ENCODE measurements around the gene CRADD.

Gene CRADD

DNA sequence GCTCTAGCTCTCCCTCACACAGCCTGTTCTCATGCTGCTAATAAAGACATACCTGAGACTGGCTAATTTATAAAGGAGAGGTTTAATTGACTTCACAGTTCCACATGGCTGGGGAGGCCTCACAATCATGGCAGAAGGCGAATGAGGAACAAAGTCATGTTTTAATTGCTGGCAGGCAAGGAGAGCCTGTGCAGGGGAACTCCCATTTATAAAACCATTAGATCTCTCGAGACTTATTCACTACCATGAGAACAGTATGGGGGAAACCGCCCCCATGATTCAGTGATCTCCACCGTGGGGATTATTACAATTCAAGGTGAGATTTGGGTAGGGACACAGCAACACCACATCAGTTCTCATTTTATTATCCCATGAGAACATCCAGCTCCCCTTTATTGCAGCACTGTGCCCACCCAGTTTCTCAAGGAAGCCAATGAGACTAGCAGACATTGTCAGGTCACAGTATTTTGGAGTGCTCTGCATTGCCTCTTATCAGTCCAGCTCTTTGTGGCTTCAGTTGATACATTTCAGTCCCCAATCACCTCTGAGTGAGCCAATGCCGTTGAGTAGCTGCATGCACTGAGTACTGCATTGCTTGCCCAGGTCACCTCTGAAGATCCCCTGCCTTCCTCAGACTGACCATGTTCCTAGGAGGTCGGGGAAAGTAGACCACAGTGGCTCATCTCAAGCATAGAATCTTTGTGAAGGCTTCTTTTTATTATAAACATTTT is 131.2 kb downstream of the CRADD start:
- no peak for DNase-seq (ENCODE audit: low read depth)

GRCh38 chr12:93812626-93813025 is 135.5 kb downstream of the CRADD start:
- no peak for DNase-seq (ENCODE audit: low read depth)

- no peak for DNase-seq (ENCODE audit: low read depth)
Observed at GRCh38 chr12:93813186-93813585, 136.0 kb downstream of the CRADD start.

DNA sequence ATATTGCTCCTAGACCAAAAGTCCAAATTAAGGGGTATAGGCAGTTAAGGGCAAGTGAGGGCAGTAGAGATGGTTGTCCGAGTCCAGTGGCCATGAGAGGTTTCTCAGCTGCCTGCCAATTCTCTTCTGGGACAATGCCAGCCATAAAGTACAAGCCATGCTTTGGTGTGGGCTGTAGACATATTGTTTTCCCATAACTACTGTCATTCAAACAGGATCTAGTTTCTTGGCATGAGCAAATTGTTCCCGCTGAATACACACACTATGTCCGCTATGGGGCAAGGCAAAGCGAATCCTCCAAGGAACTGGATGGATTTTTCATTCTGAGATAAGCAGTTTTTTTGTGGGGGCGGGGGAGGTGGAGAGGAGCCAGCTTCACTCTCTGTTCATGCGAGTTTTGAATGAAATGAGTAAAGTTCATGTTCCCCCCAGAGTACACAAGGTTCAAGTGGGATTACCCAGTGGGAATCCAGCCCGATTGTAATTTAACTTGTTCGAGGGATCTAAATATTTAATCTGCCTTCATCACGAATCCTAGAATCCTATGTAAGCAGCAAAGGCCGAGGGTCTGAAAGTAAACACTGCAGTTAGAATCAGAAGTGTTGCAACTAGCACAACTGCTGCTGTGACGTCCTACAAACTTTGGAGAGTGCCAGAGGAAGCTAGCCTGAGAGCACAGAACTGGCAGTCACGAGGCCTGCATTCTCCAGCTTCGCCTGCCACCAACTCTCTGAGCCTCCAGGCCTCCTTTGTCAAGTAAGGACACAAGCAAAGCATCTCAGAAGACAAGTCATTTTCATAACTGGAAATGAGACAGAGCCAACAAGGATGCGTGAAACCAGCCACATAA is 137.0 kb downstream of the CRADD start:
- no peak for DNase-seq (ENCODE audit: low read depth)

DNA sequence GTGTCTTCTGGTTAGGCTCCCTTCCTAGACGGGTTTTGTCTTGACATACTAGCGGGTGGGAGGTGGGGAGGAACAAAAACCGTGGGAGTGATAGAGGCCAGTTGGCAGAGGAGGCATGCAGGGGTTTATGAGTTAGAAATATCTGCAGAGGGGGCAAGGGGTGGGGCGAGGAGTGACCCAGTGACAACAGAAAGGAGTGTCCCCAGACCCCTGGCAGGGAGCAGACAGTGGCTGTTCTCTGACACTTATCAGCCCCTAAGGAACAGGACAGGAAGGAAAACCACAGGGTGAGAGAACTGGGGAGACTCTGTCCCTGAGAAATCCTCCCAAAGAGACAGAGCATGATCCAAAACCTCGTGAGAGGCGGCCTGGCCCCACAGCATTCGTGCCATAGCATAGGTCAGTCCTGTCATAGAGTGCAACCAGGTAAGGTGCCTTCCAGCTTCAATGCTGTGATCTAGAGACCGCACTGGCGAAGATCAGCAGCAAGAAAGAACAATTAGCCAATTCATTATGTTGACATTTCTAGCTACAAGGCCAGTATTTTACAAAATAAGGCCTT is 141.4 kb downstream of the CRADD start:
- no peak for DNase-seq (ENCODE audit: low read depth)

- DNase-seq (ENCODE audit: low read depth) = no peak
Observed at GRCh38 chr12:93819050-93819491, 141.9 kb downstream of the CRADD start.

DNA sequence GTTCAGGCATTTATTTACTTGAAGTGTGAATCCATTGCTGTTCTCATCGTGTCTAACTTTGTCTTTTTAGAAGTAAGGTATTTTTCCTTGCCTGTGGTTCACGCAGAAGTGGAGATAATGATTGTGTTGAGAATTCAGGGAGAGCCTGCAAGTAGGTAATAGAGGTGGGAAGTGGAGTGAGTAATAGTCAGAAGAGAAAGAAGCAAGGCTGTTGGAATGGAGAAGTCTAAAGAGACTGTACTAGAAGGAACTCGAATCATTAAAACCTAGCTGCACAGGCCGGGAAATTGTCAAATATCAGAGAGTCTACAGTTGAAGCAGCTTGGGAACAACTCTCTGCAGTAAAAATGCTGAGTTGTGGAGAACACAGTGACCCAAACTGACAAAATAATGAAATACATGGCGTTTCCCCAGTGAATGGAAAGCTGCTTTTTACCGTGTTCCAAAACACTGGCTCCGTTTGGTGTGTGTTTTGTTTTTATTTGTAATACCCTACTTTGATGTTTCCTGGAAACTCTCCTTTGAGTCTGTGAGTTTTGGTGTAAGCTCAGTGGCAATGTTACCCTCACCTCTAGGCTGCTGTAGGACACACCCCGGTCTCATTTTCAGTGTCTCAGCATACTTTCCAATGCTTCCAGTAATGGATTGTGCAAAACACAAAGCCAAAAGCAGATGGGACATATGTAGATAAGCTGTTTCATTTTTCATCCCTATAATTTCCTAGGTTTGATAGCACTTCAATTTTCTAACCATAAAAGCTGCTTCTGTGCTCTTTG is 146.6 kb downstream of the CRADD start:
- DNase-seq (ENCODE audit: low read depth) = no peak

- no peak for DNase-seq (ENCODE audit: low read depth)
Observed at GRCh38 chr12:93824514-93825500, 147.6 kb downstream of the CRADD start.

GRCh38 chr12:93825501-93825888 is 148.3 kb downstream of the CRADD start:
- no peak for DNase-seq (ENCODE audit: low read depth)

- no peak for DNase-seq (ENCODE audit: low read depth)
Observed at GRCh38 chr12:93825931-93826555, 148.9 kb downstream of the CRADD start.

DNA sequence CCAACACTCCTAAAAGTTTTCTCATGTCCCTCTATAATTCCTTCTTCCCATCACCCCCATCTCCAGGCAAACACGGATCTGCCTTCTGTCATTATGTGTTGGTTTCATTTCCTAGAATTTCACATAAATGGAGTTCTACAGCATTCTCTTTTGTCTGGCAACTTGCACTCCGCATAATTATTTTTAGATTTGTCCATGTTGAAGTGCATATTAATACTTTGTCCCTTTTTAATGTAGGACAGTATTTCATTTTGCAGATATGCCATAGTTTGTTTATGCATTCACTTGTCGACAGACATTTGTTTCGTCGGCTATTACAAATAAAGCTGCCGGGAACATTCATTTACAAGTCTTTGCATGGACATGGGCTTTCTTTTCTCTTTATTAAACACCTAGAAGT is 150.0 kb downstream of the CRADD start:
- no peak for DNase-seq (ENCODE audit: low read depth)

DNA sequence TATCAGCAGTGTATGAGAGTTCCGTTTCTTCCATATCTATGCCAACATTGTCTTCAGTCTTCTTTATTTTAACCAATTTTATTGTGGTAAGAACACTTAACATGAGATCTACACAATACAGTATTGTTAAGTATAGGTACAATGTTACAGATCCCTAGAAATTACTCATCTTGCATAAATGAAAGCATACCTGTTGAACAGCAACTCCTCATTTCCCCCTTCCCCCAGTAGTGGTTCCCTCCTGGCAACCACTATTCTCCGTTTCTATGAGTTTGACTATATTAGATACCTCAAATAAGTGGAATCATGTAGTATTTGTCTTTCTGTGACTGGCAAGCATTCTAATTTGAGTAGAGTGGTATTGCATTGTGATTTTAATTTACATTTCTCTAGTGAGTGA is 150.5 kb downstream of the CRADD start:
- no peak for DNase-seq (ENCODE audit: low read depth)

DNA sequence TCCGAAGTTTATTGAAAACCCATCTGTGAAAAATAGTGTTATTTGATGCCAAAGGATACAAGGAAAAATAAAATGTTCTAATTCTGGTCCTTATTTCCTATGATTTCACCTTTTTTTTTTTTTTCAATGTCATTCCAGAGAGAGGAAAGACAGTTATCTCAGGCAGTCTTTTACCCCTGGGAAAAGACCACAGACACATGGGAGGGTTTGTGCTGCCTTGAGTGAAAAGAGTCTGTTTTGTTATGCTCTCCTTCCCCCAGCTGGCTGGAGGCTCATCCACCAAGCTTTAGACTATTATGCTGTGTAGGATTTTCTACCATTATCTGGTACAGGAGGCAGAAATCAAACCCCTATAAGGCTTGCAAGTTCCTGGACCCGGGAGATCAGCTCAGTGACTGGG is 151.8 kb downstream of the CRADD start:
- no peak for DNase-seq (ENCODE audit: low read depth)

- DNase-seq (ENCODE audit: low read depth) = no peak
Observed at GRCh38 chr12:93831374-93831773, 154.2 kb downstream of the CRADD start.

DNA sequence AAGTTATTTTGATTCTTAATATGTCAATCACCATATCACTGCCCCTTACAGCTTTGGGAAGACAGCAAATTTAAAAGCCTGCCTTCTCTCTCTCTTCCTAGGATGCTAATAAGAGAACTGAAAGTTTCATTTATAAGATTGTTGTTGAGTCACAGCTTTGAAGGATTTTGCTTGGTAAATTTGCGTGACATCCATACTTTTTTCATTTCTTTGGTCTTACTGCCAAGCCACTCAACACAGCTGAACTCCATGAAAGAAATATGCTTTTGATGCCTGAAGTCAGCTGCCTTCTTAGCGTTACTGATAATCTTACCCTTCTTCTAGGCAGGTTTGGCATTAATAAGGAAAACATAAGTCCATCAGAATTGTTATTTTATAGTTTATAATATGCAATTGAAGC is 155.0 kb downstream of the CRADD start:
- DNase-seq (ENCODE audit: low read depth) = no peak

- DNase-seq (ENCODE audit: low read depth) = no peak
Observed at GRCh38 chr12:93833946-93834345, 156.8 kb downstream of the CRADD start.

DNA sequence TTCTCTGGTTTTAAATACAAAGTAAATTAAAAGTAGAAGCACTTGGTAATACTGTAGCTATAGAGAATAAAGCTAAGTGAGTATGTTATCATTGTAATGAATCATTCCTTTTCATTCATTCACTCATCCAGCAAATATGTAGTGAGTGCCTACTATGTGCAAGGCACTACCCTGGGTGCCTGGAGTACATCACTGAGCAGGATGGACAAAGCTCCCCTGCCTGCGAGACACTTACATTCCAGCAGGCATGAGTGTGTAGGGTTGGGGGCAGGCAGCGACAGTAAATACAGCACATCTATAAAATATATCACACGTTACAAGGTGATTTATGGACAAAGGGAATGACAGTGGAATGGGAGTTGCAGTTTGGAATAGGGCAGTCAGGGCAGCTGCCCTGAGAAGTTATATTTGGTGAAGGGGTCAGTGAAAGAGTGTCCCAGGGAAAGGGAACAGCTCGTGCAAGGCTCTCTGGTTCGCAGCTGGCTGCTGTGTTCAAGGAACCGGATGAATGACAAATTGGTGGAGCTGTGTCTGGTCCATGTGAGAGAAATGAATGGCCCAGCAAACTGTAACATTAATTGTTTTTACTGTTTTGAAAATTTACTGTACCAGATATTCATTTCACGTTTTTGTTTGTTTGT is 159.6 kb downstream of the CRADD start:
- DNase-seq (ENCODE audit: low read depth) = no peak

DNA sequence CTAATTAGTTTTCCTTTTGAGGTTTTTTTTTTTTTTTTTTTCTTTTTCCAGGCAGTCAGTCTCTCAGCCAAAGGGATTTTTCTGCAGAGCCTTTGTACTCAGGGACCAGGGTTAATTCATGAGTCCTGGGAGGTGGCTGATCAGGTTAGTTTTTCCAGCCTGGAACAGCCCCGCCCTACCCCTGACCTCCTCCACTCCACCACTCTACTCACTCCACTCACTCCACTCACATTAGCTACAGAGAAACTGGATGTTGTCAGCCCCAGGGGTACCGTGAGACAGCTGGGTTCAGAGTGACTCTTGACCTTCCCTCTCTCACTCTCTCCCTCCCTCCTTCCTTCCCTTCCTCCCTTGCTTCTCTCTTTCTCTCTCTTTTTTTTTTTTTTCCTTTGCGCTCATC is 161.0 kb downstream of the CRADD start:
- DNase-seq (ENCODE audit: low read depth) = no peak

- DNase-seq (ENCODE audit: low read depth) = no peak
Observed at GRCh38 chr12:93839064-93839463, 161.9 kb downstream of the CRADD start.

DNA sequence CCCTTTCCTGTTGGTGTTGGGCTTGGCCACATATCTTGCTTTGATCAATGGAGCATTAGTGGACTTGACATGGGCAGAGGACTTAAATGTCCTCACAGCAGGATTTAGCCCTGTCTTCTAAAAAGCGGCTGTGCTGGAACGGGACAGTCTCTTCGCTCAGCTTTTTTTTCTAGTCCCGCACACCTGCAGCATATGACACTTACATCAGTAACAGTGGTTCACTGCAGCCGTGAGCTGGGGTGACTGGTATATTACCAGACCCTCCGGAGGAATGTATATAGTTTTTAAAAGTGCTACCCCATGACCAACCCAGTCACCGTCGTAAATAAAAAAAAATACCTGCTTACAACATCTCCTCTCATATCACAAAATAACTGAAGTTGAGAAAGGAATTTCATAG is 164.5 kb downstream of the CRADD start:
- no peak for DNase-seq (ENCODE audit: low read depth)

All from stimulated activated CD8-positive, alpha-beta memory T cell treated with anti-CD3 and anti-CD28 coated beads, Interleukin-15, amount 100 ng/mL, for 24 hours (primary cell).